ENCODE measurements around the gene DEFB119.
"Not testable (repeated sequence)": the region's sequence is repeated elsewhere in the genome, so short reads cannot be mapped to it uniquely, and the experiment has no call there.

The DEFB119 gene

DNA sequence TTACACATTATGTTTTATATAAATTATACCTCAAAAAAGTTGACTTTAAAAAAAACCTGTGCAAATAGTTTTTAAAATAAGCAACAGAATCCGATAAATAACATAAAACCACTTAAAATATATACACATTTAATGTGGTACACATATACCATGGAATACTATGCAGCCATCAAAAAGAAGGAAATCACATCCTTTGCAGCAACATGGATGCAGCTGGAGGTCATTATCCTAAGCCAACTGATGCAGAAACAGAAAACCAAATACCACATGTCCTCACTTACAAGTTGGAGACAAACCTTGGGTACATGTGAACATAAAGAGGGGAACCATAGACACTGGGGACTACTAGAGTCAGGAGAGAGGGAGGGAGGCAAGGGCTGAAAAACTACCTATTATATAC, 19.6 kb upstream of the DEFB119 start:
- TF ChIP-seq, protein P1, sequence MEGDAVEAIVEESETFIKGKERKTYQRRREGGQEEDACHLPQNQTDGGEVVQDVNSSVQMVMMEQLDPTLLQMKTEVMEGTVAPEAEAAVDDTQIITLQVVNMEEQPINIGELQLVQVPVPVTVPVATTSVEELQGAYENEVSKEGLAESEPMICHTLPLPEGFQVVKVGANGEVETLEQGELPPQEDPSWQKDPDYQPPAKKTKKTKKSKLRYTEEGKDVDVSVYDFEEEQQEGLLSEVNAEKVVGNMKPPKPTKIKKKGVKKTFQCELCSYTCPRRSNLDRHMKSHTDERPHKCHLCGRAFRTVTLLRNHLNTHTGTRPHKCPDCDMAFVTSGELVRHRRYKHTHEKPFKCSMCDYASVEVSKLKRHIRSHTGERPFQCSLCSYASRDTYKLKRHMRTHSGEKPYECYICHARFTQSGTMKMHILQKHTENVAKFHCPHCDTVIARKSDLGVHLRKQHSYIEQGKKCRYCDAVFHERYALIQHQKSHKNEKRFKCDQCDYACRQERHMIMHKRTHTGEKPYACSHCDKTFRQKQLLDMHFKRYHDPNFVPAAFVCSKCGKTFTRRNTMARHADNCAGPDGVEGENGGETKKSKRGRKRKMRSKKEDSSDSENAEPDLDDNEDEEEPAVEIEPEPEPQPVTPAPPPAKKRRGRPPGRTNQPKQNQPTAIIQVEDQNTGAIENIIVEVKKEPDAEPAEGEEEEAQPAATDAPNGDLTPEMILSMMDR (IDR thresholded peaks at IDR 0.05): no peak
- DNase-seq (ENCODE audit: low spot score): no peak

GRCh38 chr20:31406115-31406514, 15.7 kb upstream of the DEFB119 start, which contains the start of gene DEFB121:
TSS of gene DEFB121 (minus strand) at chr20:31406215. CDS start at chr20:31406152, 63 bp downstream.
- no peak for DNase-seq (ENCODE audit: low spot score)
- TF ChIP-seq, protein P1 (IDR thresholded peaks at IDR 0.05): no peak
- no peak within 1 kb of the TSS for H3K27ac ChIP-seq

More for the DNA sequence above, 19.6 kb upstream of the DEFB119 start:
- H3K27ac ChIP-seq: no peak overlapping the region
- H3K4me3 ChIP-seq: no peak overlapping the region

DNA sequence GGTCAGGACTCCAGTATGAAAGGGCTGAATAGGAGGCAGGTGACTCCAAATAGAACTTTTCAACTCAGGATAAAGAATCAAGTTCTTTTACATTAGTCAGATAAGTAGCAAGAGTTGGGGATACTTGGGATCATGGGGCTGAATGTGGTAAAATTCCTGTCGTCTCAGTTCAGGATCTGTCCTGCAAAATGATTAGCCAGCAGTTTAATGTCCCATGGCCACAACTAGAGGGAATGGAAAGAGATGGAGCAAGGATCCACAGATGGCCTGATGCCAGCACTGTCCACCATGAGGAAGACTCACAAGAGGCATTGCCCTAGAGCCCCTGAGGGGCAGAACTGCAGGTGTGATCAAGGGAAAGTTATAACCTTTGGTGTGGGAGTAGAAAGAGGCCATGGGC, 13.5 kb upstream of the DEFB119 start:
- TF ChIP-seq, protein P1 (IDR thresholded peaks at IDR 0.05): no peak
- no peak for DNase-seq (ENCODE audit: low spot score)

More at GRCh38 chr20:31406115-31406514, 15.7 kb upstream of the DEFB119 start, which contains the start of gene DEFB121:
- no peak within 1 kb of the TSS for H3K4me3 ChIP-seq

GRCh38 chr20:31394900-31395299, 4.5 kb upstream of the DEFB119 start:
- Histone ChIP-seq H3K27ac (no peak overlapping the region), H3K4me3 (no peak overlapping the region)
- TF ChIP-seq, protein P1 (IDR thresholded peaks at IDR 0.05): no peak
- no peak for DNase-seq (ENCODE audit: low spot score)

More for the DNA sequence above, 13.5 kb upstream of the DEFB119 start:
- no peak overlapping the region for H3K4me3 ChIP-seq
- no peak overlapping the region for H3K27ac ChIP-seq

DNA sequence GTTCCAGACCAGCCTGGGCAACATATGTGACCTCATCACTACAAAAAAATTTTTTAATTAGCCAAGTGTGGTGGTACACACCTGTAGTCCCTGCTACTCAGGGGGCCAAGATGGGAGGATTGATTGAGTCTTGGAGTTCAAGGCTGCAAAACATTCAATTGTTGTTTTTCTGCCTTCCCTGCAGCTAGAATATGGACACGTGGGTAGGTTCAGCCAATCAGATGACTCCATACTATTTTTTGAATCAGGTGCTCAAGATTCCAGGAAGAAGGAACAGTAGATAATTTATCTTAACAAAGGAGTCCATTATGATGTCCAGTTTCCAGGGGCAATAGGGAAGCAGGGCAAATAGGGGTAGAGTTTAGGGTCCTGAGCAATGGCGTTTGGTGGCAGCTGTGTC, 2.4 kb upstream of the DEFB119 start:
- DNase-seq (ENCODE audit: low spot score): no peak
- Histone ChIP-seq H3K4me3 (no peak overlapping the region), H3K27ac (no peak overlapping the region)
- TF ChIP-seq, protein P1 (IDR thresholded peaks at IDR 0.05): no peak

DNA sequence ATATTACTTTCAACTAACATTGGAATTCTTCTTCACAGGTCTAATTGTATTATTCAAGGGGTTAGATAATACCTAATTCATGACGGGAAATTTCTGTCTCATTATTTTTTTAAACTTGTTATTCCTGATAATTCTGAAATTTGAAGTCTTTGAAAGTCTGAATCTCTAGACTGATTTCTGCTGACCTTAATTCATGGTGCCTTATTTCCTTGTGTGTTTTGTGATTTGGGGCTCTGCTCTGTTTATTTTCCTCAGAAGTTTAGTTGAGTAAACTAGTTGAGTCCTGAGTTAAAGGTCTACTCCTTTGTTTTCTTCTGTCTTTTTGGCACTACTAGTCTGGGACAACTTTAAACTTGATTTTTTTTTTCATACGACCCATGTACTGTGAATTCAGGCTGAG, 16.0 kb downstream of the DEFB119 start:
- no peak for DNase-seq (ENCODE audit: low spot score)
- TF ChIP-seq, protein P1 (IDR thresholded peaks at IDR 0.05): no peak

DNA sequence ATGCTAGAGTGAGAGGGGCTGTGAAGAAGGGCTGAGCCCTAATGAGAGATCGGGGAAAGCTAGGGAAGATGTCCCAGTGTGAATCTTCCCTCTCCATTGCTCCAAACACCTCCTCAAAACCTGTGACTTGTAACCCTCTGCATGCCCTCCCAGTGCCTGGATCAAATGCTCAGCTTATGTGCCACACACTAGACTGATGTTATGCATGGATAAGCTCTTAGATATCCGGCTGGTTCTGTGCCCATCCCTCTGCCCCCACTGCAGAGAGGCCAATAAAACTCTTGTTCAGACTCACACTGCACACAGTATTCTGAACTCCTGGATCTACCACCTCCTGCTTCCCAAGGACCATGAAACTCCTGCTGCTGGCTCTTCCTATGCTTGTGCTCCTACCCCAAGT, 22.1 kb downstream of the DEFB119 start, which contains the start of gene DEFB118:
TSS of gene DEFB118 (plus strand) at position 301 of the 400 bp plus-strand sequence. CDS start at position 351, 50 bp downstream.
- Histone ChIP-seq H3K4me3 (no peak within 1 kb of the TSS), H3K27ac (no peak within 1 kb of the TSS)
- TF ChIP-seq, protein P1 (IDR thresholded peaks at IDR 0.05): no peak
- DNase-seq (ENCODE audit: low spot score): no peak

More for the DNA sequence above, 16.0 kb downstream of the DEFB119 start:
- no peak overlapping the region for H3K27ac ChIP-seq
- H3K4me3 ChIP-seq: no peak overlapping the region

DNA sequence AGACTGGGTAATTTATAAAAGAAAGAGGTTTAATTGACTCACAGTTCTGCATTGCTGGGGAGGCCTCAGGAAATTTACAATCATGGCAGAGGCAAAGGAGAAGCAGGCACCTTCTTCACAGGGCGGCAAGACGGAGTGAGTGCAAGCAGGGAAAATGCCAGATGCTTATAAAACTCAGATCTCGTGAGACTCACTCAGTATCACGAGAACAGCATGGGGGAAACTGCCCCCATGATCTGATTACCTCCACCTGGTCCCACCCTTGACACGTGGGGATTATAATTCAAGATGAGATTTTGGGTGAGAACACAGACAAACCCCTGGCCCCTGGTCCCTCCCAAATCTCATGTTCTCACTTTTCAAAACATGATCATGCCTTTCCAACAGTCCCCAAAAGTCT, 26.1 kb downstream of the DEFB119 start:
- not testable (repeated sequence) for H3K4me3 ChIP-seq; DNase-seq (ENCODE audit: low spot score); H3K27ac ChIP-seq
